ENCODE results near the gene NDRG3. TPM values are rescaled to one million over a fixed set of nuclear protein-coding genes. Genes with fewer than 3 reads are reported as not detected.

Gene NDRG3
- total and polyA plus RNA-seq, 2 of the 8 experiments (the other 6 are each of a cell fraction or from before 2014, with no cell fraction given): 25.7 to 32.3 TPM

DNA sequence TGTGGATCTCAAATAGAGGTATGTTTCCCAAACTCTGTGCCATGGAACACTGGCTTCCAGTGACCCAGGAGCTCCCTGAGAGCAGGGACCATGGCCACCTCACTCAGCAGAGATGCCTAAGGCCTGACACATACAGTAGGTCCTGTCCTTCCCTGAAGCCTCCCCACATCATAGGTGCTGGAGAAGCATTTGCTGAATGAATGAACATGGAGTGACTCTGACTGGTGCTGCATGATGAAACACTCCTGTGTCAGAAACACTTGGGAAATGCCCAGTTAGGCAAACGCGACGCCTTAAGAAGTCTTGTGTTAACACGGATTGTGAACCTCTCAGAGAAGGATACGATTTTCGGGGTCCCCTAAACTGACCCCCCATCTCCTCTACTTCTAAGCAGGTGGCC lies 114.2 kb downstream of the NDRG3 start:
- H2AFZ ChIP-seq (ENCODE audit: low read length): no peak overlapping the region
- H2BK20ac ChIP-seq (ENCODE audit: low read length): no peak overlapping the region
- no peak overlapping the region for H3K4me3 ChIP-seq (ENCODE audit: extremely low read depth in 1 of 4, insufficient read depth in 2 of 4, low read depth in 3 of 4, low read length in 4 of 4)
- peak overlapping the region; percentile 18; the same call in 1 of the 2 replicates for H2BK15ac ChIP-seq (ENCODE audit: low read length)
- no peak overlapping the region for H3K23ac ChIP-seq (ENCODE audit: insufficient read length)
- H3K79me1 ChIP-seq (ENCODE audit: low read depth, low read length): no peaks in the 10 kb centered on the region
- POLR2A ChIA-PET (ENCODE audit: partially characterized antibody): interaction anchor here (1.0 to 1.4 kb wide), 3 partner anchors 16 to 45 kb away, joined by 3 read pairs; no protein-coding TSS in a partner anchor
- 0 out of 2 replicates have a peak overlapping the region, but pooled peaks have one; percentile 23 for H2BK12ac ChIP-seq (ENCODE audit: low read depth, low read length)
- 93% methylated on average over 6 of the region's 6 CpGs; no CpG with 5 or more reads in 1 of the 2 experiments for WGBS, 2 experiments (ENCODE audit: extremely low coverage in 1 of 2, insufficient coverage in 1 of 2, insufficient read length in 1 of 2, insufficient replicate concordance in 2 of 2, low coverage in 1 of 2, low lambda C conversion rate in 2 of 2, missing lambda C conversion rate in 1 of 2)
- H3K56ac ChIP-seq (replicated peaks; ENCODE audit: insufficient read length, low read depth, low read length): no peak overlapping the region
- no peak overlapping the region for H3K4me2 ChIP-seq (ENCODE audit: insufficient read depth in 1 of 2, low read depth in 2 of 2, low read length in 2 of 2)
- peak overlapping the region; percentile 65 for H4K91ac ChIP-seq (replicated peaks; ENCODE audit: insufficient read length, low read length)
- H3K79me2 ChIP-seq (ENCODE audit: control insufficient read depth in 1 of 2, insufficient read depth in 2 of 2, low read length in 2 of 2): no peaks in the 10 kb centered on the region
- FAIRE-seq (no peak), DNase-seq (ENCODE audit: low read depth in 1 of 2, low spot score in 2 of 2) (no peak)
- H2BK120ac ChIP-seq (replicated peaks; ENCODE audit: low read depth, low read length): peak overlapping the region; percentile 74
- CTCF ChIA-PET (ENCODE audit: partially characterized antibody): interaction anchor here (0.7 to 9.9 kb wide), 13 partner anchors 9 to 321 kb away, joined by 3 to 92 read pairs (median 8); partner anchors contain the start of genes RAB5IF and SLA2
- H3K27ac ChIP-seq (ENCODE audit: low read depth, low read length): no peak overlapping the region
- no peaks in the 10 kb centered on the region for H3K36me3 ChIP-seq (ENCODE audit: control insufficient read depth in 2 of 4, insufficient read depth in 4 of 4, low read length in 3 of 4)
- H3K4me1 ChIP-seq (replicated peaks in 1 of 4; ENCODE audit: control insufficient read depth in 3 of 4, insufficient read depth in 4 of 4, low read length in 3 of 4): no peaks in the 10 kb centered on the region; a peak in 2 of 7 replicates
- TF ChIP-seq SP4 (IDR thresholded peaks at IDR 0.05; ENCODE audit: low read length): no peak
- H4K20me1 ChIP-seq (replicated peaks in 1 of 2; ENCODE audit: control insufficient read depth in 1 of 2, insufficient read depth in 2 of 2, low read length in 2 of 2): no peaks in the 10 kb centered on the region
- no peak overlapping the region for H4K8ac ChIP-seq (ENCODE audit: extremely low read depth, insufficient read depth, low read length)
- H3K9ac ChIP-seq (replicated peaks in 1 of 4; ENCODE audit: extremely low read depth in 1 of 4, low read depth in 3 of 4, low read length in 3 of 4): no peak overlapping the region
- no peak overlapping the region for H2AK5ac ChIP-seq (ENCODE audit: low read depth, low read length)
- H3K4ac ChIP-seq (replicated peaks; ENCODE audit: insufficient read length, low read depth, low read length): no peak overlapping the region
- no peak overlapping the region for H2BK5ac ChIP-seq (ENCODE audit: low read depth, low read length)
- H4K5ac ChIP-seq (ENCODE audit: insufficient read length, low read depth, low read length): no peak overlapping the region
- no peaks in the 10 kb centered on the region for H3K9me3 ChIP-seq (ENCODE audit: insufficient read depth in 2 of 2, low read depth in 1 of 2, low read length in 1 of 2)
- H3K14ac ChIP-seq (ENCODE audit: insufficient read length): no peak overlapping the region
- H3K27me3 ChIP-seq (replicated peaks in 1 of 4; ENCODE audit: control insufficient read depth in 3 of 4, extremely low read depth in 1 of 4, insufficient read depth in 3 of 4, low read length in 3 of 4): no peaks in the 10 kb centered on the region
- H3K18ac ChIP-seq (ENCODE audit: extremely low read depth, low read length): no peak overlapping the region
- no peaks in the 10 kb centered on the region for H3K23me2 ChIP-seq (ENCODE audit: low read depth, low read length)

Measured in H1 (cell line).